SU-DHL-6 (cell line): ENCODE measurements around the gene TEKTIP1.

ENCODE experiments used
- EZH2phosphoT487 ChIP-seq: fragments of 200-600 bp; sonication (generic), shearing (Covaris generic); conservative IDR thresholded peaks from 2 replicates; pipeline ENCODE4 v1.6.1; 2018; ENCODE audit warnings: mild to moderate bottlenecking, antibody characterized with exemption, low read length, moderate library complexity, mixed read lengths
- TF ChIP-seq, protein P1 (sequence below): fragments of 200-600 bp; sonication (generic); IDR thresholded peaks from one replicate; pipeline ENCODE4 v1.5.1; 2017; ENCODE audit warnings: antibody characterized with exemption, mild to moderate bottlenecking, low read length, moderate library complexity; ENCODE audit not compliant: insufficient read depth, poor library complexity, severe bottlenecking

DNA sequence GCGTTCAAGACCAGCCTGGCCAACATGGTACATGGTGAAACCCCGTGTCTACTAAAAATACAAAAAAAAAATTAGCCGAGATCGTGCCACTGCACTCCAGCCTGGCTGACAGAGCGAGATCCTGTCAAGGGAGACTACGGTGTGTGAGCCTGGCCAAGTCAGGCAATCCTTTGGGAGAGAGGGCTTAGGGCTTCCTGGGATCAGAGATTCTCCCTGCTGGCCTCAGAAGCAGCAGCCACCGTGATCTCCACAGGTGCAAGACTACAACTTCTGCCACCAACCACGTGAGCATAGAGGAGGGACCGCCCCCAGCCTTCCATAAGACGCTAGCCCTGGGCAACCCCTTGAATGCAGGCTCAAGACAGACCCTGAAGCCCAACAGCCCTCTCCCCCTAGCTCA lies 10.8 kb downstream of the TEKTIP1 start:
- TF ChIP-seq, protein P1, sequence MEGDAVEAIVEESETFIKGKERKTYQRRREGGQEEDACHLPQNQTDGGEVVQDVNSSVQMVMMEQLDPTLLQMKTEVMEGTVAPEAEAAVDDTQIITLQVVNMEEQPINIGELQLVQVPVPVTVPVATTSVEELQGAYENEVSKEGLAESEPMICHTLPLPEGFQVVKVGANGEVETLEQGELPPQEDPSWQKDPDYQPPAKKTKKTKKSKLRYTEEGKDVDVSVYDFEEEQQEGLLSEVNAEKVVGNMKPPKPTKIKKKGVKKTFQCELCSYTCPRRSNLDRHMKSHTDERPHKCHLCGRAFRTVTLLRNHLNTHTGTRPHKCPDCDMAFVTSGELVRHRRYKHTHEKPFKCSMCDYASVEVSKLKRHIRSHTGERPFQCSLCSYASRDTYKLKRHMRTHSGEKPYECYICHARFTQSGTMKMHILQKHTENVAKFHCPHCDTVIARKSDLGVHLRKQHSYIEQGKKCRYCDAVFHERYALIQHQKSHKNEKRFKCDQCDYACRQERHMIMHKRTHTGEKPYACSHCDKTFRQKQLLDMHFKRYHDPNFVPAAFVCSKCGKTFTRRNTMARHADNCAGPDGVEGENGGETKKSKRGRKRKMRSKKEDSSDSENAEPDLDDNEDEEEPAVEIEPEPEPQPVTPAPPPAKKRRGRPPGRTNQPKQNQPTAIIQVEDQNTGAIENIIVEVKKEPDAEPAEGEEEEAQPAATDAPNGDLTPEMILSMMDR: no peak
- TF ChIP-seq EZH2phosphoT487: no peak
